Colonic mucosa (tissue), 4 donors: ENCODE results near the gene EXOC1. TPM values are rescaled to one million over a fixed set of nuclear protein-coding genes. Genes with fewer than 3 reads are reported as not detected.

ENCODE experiments used
- DNase-seq: peaks from one replicate; pipeline ENCODE4 v3.0.0-alpha.2; 2020
- H3K27ac ChIP-seq: fragments of 200-600 bp; one replicate; pipeline ENCODE4 v1.8.0; 2021
- H3K27me3 ChIP-seq: fragments of 200-600 bp; one replicate; pipeline ENCODE4 v1.8.0; 2021
- H3K36me3 ChIP-seq: fragments of 200-600 bp; one replicate; pipeline ENCODE4 v1.8.0; 2021
- H3K4me1 ChIP-seq: fragments of 200-600 bp; one replicate; pipeline ENCODE4 v1.8.0; 2021; ENCODE audit warnings: mild to moderate bottlenecking
- H3K4me3 ChIP-seq: fragments of 200-600 bp; one replicate; pipeline ENCODE4 v1.8.0; 2021
- H3K9ac ChIP-seq, 2 donors: one replicate each; pipeline ENCODE4 v1.7.0; 2013; ENCODE audit warnings: control low read depth in 2 of 2, low read depth in 2 of 2, low read length in 2 of 2
- H3K9me3 ChIP-seq: fragments of 200-600 bp; one replicate; pipeline ENCODE4 v1.8.0; 2021
- intact Hi-C: fragments of 100-400 bp; cut with DNase I; formaldehyde crosslinking; loops from one replicate; pipeline ENCODE4 v1.14.1; 2022
- total RNA-seq, 2 donors: library from RNA; stranded (reverse); fragmentation: NEBNext Ultra II Directional in 1 of 2; extraction: Animal tissue kit (Norgen Biotek cat#: 25700) in 1 of 2; gene quantifications; one replicate each; pipeline ENCODE4 v1.2.1, GENCODE V29; 2021
- TF ChIP-seq, protein P1 (sequence below): fragments of 200-600 bp; IDR thresholded peaks from one replicate; pipeline ENCODE4 v1.8.0; 2022; ENCODE audit warnings: antibody characterized with exemption, mild to moderate bottlenecking
- donor health status: healthy.
- donor health status: DM: no; HTN: no; CAD: no.
- donor health status: DM: no; HTN: no; CAD: no.

The EXOC1 gene
- total RNA-seq, 2 donors from 2014 or later: 28.9 to 31.8 TPM

DNA sequence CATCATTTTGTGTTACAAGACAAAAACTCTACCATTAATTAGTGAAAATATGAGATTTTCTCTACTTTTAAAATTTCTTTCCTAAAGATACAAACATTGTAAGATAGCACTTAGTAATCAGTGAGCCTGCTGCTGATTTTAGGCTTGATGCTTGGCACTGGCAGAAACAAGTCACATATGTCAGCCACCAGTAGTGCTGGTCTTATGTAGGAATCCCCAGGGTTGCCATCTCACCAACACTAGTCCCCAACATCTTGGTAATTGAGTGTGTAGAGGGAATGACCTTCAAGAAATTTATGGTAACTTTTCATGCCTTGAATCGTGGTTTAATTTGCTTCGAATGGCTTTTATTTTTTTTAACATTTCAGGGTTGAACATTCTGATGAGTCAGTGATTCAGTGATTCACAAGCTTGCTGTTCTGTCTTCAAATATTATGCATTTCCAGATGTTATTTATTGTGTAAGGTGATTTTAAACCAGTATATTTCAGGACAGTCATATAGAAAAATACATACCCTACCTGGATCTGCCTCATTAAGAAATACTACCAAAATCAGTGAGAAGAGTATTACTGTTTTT, 11.9 kb downstream of the EXOC1 start:
- intact Hi-C loops: loop anchor here (10.0 kb wide), 1 partner anchor 311 kb away; no protein-coding TSS in a partner anchor
- H3K9me3 ChIP-seq: no peaks in the 10 kb centered on the region
- H3K4me3 ChIP-seq: no peak overlapping the region
- H3K27ac ChIP-seq: no peak overlapping the region
- H3K36me3 ChIP-seq: no peaks in the 10 kb centered on the region
- H3K27me3 ChIP-seq: no peaks in the 10 kb centered on the region
- TF ChIP-seq, protein P1, sequence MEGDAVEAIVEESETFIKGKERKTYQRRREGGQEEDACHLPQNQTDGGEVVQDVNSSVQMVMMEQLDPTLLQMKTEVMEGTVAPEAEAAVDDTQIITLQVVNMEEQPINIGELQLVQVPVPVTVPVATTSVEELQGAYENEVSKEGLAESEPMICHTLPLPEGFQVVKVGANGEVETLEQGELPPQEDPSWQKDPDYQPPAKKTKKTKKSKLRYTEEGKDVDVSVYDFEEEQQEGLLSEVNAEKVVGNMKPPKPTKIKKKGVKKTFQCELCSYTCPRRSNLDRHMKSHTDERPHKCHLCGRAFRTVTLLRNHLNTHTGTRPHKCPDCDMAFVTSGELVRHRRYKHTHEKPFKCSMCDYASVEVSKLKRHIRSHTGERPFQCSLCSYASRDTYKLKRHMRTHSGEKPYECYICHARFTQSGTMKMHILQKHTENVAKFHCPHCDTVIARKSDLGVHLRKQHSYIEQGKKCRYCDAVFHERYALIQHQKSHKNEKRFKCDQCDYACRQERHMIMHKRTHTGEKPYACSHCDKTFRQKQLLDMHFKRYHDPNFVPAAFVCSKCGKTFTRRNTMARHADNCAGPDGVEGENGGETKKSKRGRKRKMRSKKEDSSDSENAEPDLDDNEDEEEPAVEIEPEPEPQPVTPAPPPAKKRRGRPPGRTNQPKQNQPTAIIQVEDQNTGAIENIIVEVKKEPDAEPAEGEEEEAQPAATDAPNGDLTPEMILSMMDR: no peak
- no peak for DNase-seq
- H3K4me1 ChIP-seq: no peaks in the 10 kb centered on the region
- H3K9ac ChIP-seq: no peak overlapping the region

- intact Hi-C loops: loop anchor here (10.0 kb wide), 1 partner anchor 312 kb away; no protein-coding TSS in a partner anchor
- H3K9ac ChIP-seq: no peak overlapping the region
- no peak overlapping the region for H3K4me3 ChIP-seq
- H3K9me3 ChIP-seq: no peaks in the 10 kb centered on the region
- no peak for DNase-seq
- H3K4me1 ChIP-seq: no peaks in the 10 kb centered on the region
- H3K27ac ChIP-seq: no peak overlapping the region
- H3K36me3 ChIP-seq: no peaks in the 10 kb centered on the region
- TF ChIP-seq, protein P1: no peak
- H3K27me3 ChIP-seq: no peaks in the 10 kb centered on the region
Measured at GRCh38 chr4:55866290-55866907, 13.0 kb downstream of the EXOC1 start.

DNA sequence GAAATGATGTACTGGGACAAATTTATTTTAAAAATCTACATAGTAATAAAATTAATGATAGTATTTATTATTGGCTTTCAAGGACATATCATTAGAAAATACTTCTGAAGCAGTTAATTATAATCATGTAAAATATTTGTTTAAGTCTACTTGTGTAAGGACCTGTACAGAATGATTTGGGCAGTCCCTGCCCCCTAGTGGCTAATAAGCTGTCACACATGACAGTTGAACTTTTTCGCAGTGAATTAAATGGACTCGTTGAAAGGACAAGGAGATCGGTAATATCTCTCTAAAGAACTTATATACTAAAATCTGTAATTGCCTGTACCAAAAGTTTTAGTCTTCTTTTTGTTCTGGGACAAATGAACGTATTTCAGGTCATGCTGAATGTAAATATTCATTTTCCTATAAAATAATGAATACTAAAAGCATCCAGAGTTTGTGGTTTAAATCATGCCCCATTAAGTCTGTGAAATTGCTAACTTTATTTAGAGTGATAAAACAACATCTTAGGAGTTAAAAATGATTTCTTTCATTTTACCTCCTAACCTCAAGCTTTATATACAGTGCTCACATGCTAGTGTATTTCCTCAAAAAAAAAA, 13.6 kb downstream of the EXOC1 start:
- Histone ChIP-seq H3K9me3 (no peaks in the 10 kb centered on the region), H3K36me3 (peaks cover 4% of the 10 kb centered on the region), H3K4me1 (no peaks in the 10 kb centered on the region), H3K4me3 (no peak overlapping the region), H3K27ac (no peak overlapping the region), H3K9ac (no peak overlapping the region), H3K27me3 (no peaks in the 10 kb centered on the region)
- TF ChIP-seq, protein P1: peak; percentile 75
- no peak for DNase-seq
- intact Hi-C loops: loop anchor here (10.0 kb wide), 1 partner anchor 312 kb away; no protein-coding TSS in a partner anchor

- Histone ChIP-seq H3K27ac (no peak overlapping the region), H3K27me3 (no peaks in the 10 kb centered on the region), H3K9me3 (no peaks in the 10 kb centered on the region), H3K4me3 (no peak overlapping the region), H3K9ac (no peak overlapping the region), H3K36me3 (peaks cover 10% of the 10 kb centered on the region), H3K4me1 (no peaks in the 10 kb centered on the region)
- intact Hi-C loops: loop anchor here (10.0 kb wide), 1 partner anchor 314 kb away; no protein-coding TSS in a partner anchor
- no peak for DNase-seq
- TF ChIP-seq, protein P1: no peak
Measured at GRCh38 chr4:55868581-55869090, 15.2 kb downstream of the EXOC1 start.

GRCh38 chr4:55871299-55871800, 17.9 kb downstream of the EXOC1 start:
- Histone ChIP-seq H3K27me3 (no peaks in the 10 kb centered on the region), H3K36me3 (peaks cover 10% of the 10 kb centered on the region), H3K27ac (no peak overlapping the region), H3K9ac (no peak overlapping the region), H3K4me3 (no peak overlapping the region), H3K9me3 (no peaks in the 10 kb centered on the region), H3K4me1 (no peaks in the 10 kb centered on the region)
- DNase-seq: no peak
- TF ChIP-seq, protein P1: no peak
- intact Hi-C loops: no loop called here
